Ramos (cell line): ENCODE data around the gene LAMA4.
"Not testable (repeated sequence)": the region's sequence is repeated elsewhere in the genome, so short reads cannot be mapped to it uniquely, and the experiment has no call there.

ENCODE experiments used
- in situ Hi-C: fragments of 300-500 bp; cut with MboI; formaldehyde crosslinking; loops from one replicate; pipeline ENCODE4 v1.14.3; 2022; ENCODE audit warnings: low sequenced_read_pairs; ENCODE audit not compliant: unreplicated experiment

LAMA4 gene

GRCh38 chr6:112116221-112116620, 138.1 kb downstream of the LAMA4 start:
- in situ Hi-C loops = no loop called here

GRCh38 chr6:112114577-112115223, 139.7 kb downstream of the LAMA4 start:
- in situ Hi-C loops = no loop called here

- in situ Hi-C loops = no loop called here
Measured at GRCh38 chr6:112113918-112114317, 140.4 kb downstream of the LAMA4 start.

GRCh38 chr6:112113431-112113830, 140.9 kb downstream of the LAMA4 start:
- in situ Hi-C loops = no loop called here

GRCh38 chr6:112109262-112109661, 145.1 kb downstream of the LAMA4 start:
- in situ Hi-C loops = no loop called here

GRCh38 chr6:112106562-112106961, 147.8 kb downstream of the LAMA4 start:
- in situ Hi-C loops = no loop called here

- in situ Hi-C loops = not testable (repeated sequence)
Measured at GRCh38 chr6:112106026-112106425, 148.3 kb downstream of the LAMA4 start.

- in situ Hi-C loops = no loop called here
Measured at GRCh38 chr6:112100561-112100960, 153.8 kb downstream of the LAMA4 start.

GRCh38 chr6:112096901-112097300, 157.5 kb downstream of the LAMA4 start:
- in situ Hi-C loops = no loop called here

GRCh38 chr6:112087916-112088315, 166.5 kb downstream of the LAMA4 start:
- in situ Hi-C loops = no loop called here

GRCh38 chr6:112087136-112087911, 167.0 kb downstream of the LAMA4 start, which contains the start of the genes FAM229B and TUBE1:
FAM229B (plus strand) TSS chr6:112087591; CDS start chr6:112099284, 11,693 bp downstream.
TUBE1 (minus strand) TSS chr6:112087482; CDS start chr6:112087434, 48 bp downstream.
- in situ Hi-C loops = no loop called here

GRCh38 chr6:112086744-112087135, 167.6 kb downstream of the LAMA4 start:
- in situ Hi-C loops = no loop called here

GRCh38 chr6:112085286-112086065, 168.9 kb downstream of the LAMA4 start:
- in situ Hi-C loops = no loop called here

- in situ Hi-C loops = no loop called here
Measured at GRCh38 chr6:112081569-112081968, 172.8 kb downstream of the LAMA4 start.

- in situ Hi-C loops = no loop called here
Measured at GRCh38 chr6:112066606-112067005, 187.8 kb downstream of the LAMA4 start.

GRCh38 chr6:112065426-112065986, 188.9 kb downstream of the LAMA4 start:
- in situ Hi-C loops = no loop called here

- in situ Hi-C loops = no loop called here
Measured at GRCh38 chr6:112062966-112063365, 191.4 kb downstream of the LAMA4 start.

GRCh38 chr6:112061605-112062004, 192.8 kb downstream of the LAMA4 start:
- in situ Hi-C loops = no loop called here
